ENCODE results near the gene ZSCAN5B. TPM values are rescaled to one million over a fixed set of nuclear protein-coding genes. Genes with fewer than 3 reads are reported as not detected.

Gene ZSCAN5B
- total and polyA plus RNA-seq, 7 experiments from 2014 or later = not detected

DNA sequence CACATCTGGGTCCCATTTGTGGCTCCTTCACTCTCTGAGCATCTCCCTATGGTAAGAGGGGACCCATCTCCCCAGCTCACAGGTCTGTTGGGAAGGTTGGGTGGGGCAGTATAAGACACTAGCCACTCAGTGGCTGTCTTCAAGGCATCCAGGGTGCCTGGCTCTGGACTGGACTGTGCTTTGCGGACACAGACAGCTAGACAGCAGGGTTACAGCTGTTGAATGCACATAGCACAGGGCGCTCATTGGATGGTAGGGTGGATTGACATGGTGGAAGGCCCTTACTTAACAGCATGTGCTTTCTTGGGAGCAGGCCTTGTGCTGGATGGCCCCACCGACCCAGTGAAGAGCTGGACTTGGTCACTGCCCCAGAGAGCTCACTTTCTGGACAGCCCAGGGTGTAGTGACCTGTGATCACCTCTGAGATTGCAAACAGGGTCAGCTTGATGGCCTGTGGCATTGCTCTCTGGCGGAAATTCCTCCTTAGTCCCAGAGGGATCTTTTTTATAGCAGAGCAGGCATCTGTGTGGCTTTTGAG lies 54.6 kb downstream of the ZSCAN5B start:
- no peaks in the 10 kb centered on the region for H3K9me3 Mint-ChIP-seq

DNA sequence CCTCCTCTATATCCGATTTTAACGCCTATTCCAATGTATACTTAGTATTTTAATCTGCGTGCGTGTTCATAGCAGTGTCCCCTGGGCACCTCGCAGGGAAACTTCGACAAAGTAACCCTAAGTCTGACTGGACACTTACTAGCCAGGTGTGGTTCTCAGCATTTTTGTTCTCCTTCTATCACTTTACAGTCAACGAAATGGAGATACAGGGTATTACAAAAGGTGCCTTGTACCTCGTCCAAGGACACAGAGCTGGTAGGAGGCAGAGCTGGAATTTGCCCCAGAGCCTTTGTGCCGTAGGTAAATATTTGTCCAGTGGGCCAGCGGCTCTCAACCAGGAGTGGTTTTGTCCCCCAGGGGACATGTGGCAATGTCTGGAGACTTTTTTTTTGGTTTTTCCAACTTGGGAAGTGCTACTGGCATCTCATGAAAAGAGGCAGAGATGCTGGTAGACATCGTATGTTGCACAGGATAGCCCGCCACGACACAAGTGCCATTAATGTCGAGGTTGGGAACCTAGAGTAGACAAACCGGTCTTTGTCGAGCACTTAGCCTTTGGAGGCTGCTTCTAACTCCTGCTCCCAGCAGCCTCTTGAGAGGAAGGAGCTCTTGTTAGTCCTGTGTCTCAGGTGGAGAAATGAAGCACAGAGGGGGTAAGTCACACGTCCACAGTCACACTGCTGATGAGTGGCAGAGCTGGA lies 55.3 kb downstream of the ZSCAN5B start:
- POLR2A ChIA-PET = interaction anchor here (0.7 to 4.0 kb wide), 3 partner anchors 20 to 23 kb away, joined by 3 to 40 read pairs (median 3); partner anchors contain the start of gene ZNF787
- Mint-ChIP-seq H3K27me3 (peaks cover 0 to 4% (median 0%) of the 10 kb centered on the region in 5 donors), H3K4me3 (peak overlapping the region; percentile 86 to 97 (median 89)), H3K4me1 (peaks cover 27 to 49% (median 43%) of the 10 kb centered on the region in 7 donors), H3K36me3 (peaks cover 0 to 3% (median 0%) of the 10 kb centered on the region in 5 donors), H3K9me3 (no peaks in the 10 kb centered on the region), H3K27ac (peak overlapping the region; percentile 62 to 95 (median 91))
- H3K36me3 ChIP-seq (ENCODE audit: control insufficient read depth in 2 of 3, insufficient read depth in 3 of 3, low read length in 3 of 3) = peaks cover 0 to 8% (median 0%) of the 10 kb centered on the region in 3 experiments
- peaks cover 4 to 22% of the 10 kb centered on the region in 2 donors for H3K4me1 ChIP-seq (ENCODE audit: control insufficient read depth in 2 of 2, insufficient read depth in 2 of 2, low read length in 2 of 2)
- intact Hi-C loops (cut with micrococcal nuclease) = loop anchor here in 1 of 2 donors (5.0 to 10.0 kb wide), 2 partner anchors 35 to 887 kb away; partner anchors contain the start of gene PPP6R1
- H3K27me3 ChIP-seq (ENCODE audit: control insufficient read depth in 2 of 2, insufficient read depth in 2 of 2, low read length in 2 of 2) = no peaks in the 10 kb centered on the region
- peak overlapping the region; percentile 85 for H3K27ac ChIP-seq (ENCODE audit: low read depth, low read length)
- H3K9me3 ChIP-seq (ENCODE audit: control insufficient read depth in 2 of 3, low read length in 3 of 3) = no peaks in the 10 kb centered on the region
- no peak for DNase-seq
- no peak for ATAC-seq
- CTCF ChIA-PET = interaction anchor here (0.6 kb wide), 1 partner anchor 35 kb away, joined by 3 read pairs; no protein-coding TSS in a partner anchor
- H3K4me3 ChIP-seq (ENCODE audit: low read length) = peak overlapping the region; percentile 60

More for the DNA sequence above, 54.6 kb downstream of the ZSCAN5B start:
- intact Hi-C loops (cut with micrococcal nuclease) = loop anchor here in 1 of 2 donors (5.0 to 10.0 kb wide), 2 partner anchors 36 to 888 kb away; partner anchors contain the start of gene PPP6R1
- Mint-ChIP-seq H3K4me3 (peak overlapping the region in 8 of 10 donors; percentile 27 to 97 (median 69)), H3K36me3 (peaks cover 0 to 4% (median under 1%) of the 10 kb centered on the region in 5 donors), H3K27me3 (peaks cover 0 to 4% (median 0%) of the 10 kb centered on the region in 5 donors), H3K4me1 (peaks cover 27 to 49% (median 43%) of the 10 kb centered on the region in 7 donors), H3K27ac (peak overlapping the region in 6 of 9 donors; percentile 31 to 86 (median 68))
- DNase-seq (no peak), ATAC-seq (no peak)
- no peak overlapping the region for H3K4me3 ChIP-seq (ENCODE audit: low read length)
- no peak overlapping the region for H3K27ac ChIP-seq (ENCODE audit: low read depth, low read length)
- ChIA-PET CTCF (no interaction called here), POLR2A (interaction anchor here (1.1 to 4.0 kb wide), 2 partner anchors 21 to 24 kb away, joined by 3 to 40 read pairs; partner anchors contain the start of gene ZNF787)
- H3K27me3 ChIP-seq (ENCODE audit: control insufficient read depth in 2 of 2, insufficient read depth in 2 of 2, low read length in 2 of 2) = no peaks in the 10 kb centered on the region
- peaks cover 4 to 22% of the 10 kb centered on the region in 2 donors for H3K4me1 ChIP-seq (ENCODE audit: control insufficient read depth in 2 of 2, insufficient read depth in 2 of 2, low read length in 2 of 2)
- H3K36me3 ChIP-seq (ENCODE audit: control insufficient read depth in 2 of 3, insufficient read depth in 3 of 3, low read length in 3 of 3) = peaks cover 0 to 15% (median 0%) of the 10 kb centered on the region in 3 experiments
- H3K9me3 ChIP-seq (ENCODE audit: control insufficient read depth in 2 of 3, low read length in 3 of 3) = no peaks in the 10 kb centered on the region

DNA sequence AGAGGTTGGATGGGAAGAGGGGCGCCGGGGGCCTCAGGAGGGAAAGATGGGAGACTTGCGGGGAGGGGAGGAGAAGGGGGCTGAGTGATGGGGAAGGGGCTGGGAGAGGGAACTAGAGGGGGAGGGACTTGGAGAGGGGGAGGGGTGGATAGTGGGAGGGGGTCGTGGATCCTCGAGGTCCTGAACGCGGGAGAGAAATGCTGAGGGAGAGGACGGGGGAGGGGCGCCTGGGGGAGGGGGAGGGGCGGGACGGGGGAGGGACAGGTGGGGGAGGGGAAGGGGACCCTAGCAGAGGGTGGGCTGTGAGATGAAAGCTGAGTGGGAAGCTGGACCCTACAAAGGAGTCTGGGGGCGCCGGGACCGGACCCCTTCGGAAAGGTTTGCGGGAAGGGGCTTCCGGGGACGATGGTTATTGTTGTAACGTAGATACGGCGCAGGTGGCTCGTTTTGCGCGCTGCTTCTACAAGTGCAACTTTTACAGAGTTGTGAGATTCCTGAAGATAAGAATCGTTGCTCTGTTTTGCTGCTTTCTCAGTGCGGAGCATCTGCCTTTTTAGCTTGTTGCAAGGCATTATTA lies 56.1 kb downstream of the ZSCAN5B start:
- Histone ChIP-seq H3K4me1 (ENCODE audit: control insufficient read depth in 2 of 2, insufficient read depth in 2 of 2, low read length in 2 of 2) (peaks cover 4 to 22% of the 10 kb centered on the region in 2 donors), H3K36me3 (ENCODE audit: control insufficient read depth in 2 of 3, insufficient read depth in 3 of 3, low read length in 3 of 3) (peaks cover 0 to 4% (median 0%) of the 10 kb centered on the region in 3 experiments), H3K9me3 (ENCODE audit: control insufficient read depth in 2 of 3, low read length in 3 of 3) (no peaks in the 10 kb centered on the region), H3K27me3 (ENCODE audit: control insufficient read depth in 2 of 2, insufficient read depth in 2 of 2, low read length in 2 of 2) (no peaks in the 10 kb centered on the region), H3K27ac (ENCODE audit: low read depth, low read length) (peak overlapping the region; percentile 85), H3K4me3 (ENCODE audit: low read length) (peak overlapping the region; percentile 60)
- peaks cover 27 to 49% (median 43%) of the 10 kb centered on the region in 7 donors for H3K4me1 Mint-ChIP-seq
- H3K27ac Mint-ChIP-seq = peak overlapping the region; percentile 84 to 98 (median 91)
- ATAC-seq = no peak
- ChIA-PET CTCF (interaction anchor here (0.6 to 1.2 kb wide), 2 partner anchors 20 to 35 kb away, joined by 3 read pairs; no protein-coding TSS in a partner anchor), POLR2A (interaction anchor here (0.5 to 4.0 kb wide), 5 partner anchors 13 to 175 kb away, joined by 3 to 40 read pairs (median 4); partner anchors contain the start of gene ZNF787)
- intact Hi-C loops (cut with micrococcal nuclease) = loop anchor here (1.0 to 10.0 kb wide), 16 partner anchors 20 to 1679 kb away; partner anchors contain the start of genes FIZ1 (in 2 of the 2), PPP6R1 (in 2 of the 2), EPN1 (in 1 of the 2) and LENG9 (in 1 of the 2)
- peaks cover 0 to 3% (median 0%) of the 10 kb centered on the region in 5 donors for H3K36me3 Mint-ChIP-seq
- H3K4me3 Mint-ChIP-seq = peak overlapping the region; percentile 88 to 97 (median 92)
- H3K9me3 Mint-ChIP-seq = no peaks in the 10 kb centered on the region
- DNase-seq = peak; percentile 29 to 72 (median 54)
- peaks cover 0 to 4% (median 0%) of the 10 kb centered on the region in 5 donors for H3K27me3 Mint-ChIP-seq

DNA sequence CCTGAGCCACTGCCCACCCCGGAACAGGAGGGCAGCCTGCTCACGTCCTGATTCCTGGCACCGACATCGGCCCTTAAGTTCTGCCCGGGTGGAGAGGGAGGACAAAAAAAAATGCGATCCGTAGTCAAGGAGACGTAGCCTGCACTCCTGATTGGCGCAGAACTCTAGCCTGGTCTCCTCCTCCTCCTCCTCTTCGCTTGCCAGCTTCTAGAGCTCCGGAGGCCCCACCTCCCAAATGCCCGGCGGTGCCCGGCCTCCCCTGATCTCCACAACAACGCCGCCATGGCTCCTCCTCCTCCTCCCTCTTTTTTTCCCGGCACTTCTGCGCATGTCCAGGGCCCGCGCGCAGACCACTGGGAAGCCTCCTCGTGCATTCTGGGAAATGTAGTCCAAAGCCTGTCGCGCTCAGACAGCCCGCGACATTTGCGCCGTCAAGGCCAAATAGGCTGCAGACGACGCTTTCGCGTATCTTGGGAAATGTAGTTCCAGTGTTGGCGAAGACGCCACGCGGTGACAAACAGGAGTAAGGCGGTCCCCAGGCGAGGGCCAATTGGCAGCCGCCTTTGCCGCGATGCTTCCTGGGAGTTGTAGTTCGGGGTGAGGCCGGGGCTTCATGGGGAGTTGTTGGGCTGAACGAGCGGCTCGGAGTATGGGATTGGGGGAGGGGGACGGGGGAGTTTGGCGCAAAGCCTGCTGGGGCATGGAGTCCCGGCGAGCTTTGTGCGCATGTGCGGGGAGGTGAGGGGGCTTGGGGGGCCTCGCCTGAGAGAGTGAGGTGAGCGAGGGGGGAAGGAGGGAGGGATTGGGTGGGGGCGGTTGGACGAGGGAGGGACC lies 56.8 kb downstream of the ZSCAN5B start, which contains the start of gene ZNF444:
Gene ZNF444, plus strand, starts transcription at position 705 of the 834 bp plus-strand sequence. CDS start 5,625 bp downstream, outside the sequence.
- Mint-ChIP-seq H3K27ac (peak within 1 kb of the TSS; percentile 84 to 98 (median 91)), H3K36me3 (peaks cover 0 to 3% (median 0%) of the 10 kb centered on the region in 5 donors), H3K4me1 (peaks cover 27 to 49% (median 43%) of the 10 kb centered on the region in 7 donors), H3K27me3 (peaks cover 0 to 4% (median 0%) of the 10 kb centered on the region in 5 donors), H3K9me3 (no peaks in the 10 kb centered on the region), H3K4me3 (peak within 1 kb of the TSS; percentile 88 to 97 (median 92))
- Histone ChIP-seq H3K4me3 (ENCODE audit: low read length) (peak within 1 kb of the TSS; percentile 60), H3K4me1 (ENCODE audit: control insufficient read depth in 2 of 2, insufficient read depth in 2 of 2, low read length in 2 of 2) (peaks cover 4 to 22% of the 10 kb centered on the region in 2 donors), H3K27ac (ENCODE audit: low read depth, low read length) (peak within 1 kb of the TSS; percentile 85), H3K27me3 (ENCODE audit: control insufficient read depth in 2 of 2, insufficient read depth in 2 of 2, low read length in 2 of 2) (no peaks in the 10 kb centered on the region), H3K9me3 (ENCODE audit: control insufficient read depth in 2 of 3, low read length in 3 of 3) (no peaks in the 10 kb centered on the region), H3K36me3 (ENCODE audit: control insufficient read depth in 2 of 3, insufficient read depth in 3 of 3, low read length in 3 of 3) (no peaks in the 10 kb centered on the region)
- peak; percentile 93 to 100 (median 100) for DNase-seq
- peak; percentile 91 for ATAC-seq
- POLR2A ChIA-PET = interaction anchor here (0.5 to 4.0 kb wide), 5 partner anchors 12 to 175 kb away, joined by 3 to 40 read pairs (median 4); partner anchors contain the start of gene ZNF787
- intact Hi-C loops (cut with micrococcal nuclease) = loop anchor here (1.0 to 10.0 kb wide), 18 partner anchors 19 to 1981 kb away; partner anchors contain the start of genes FIZ1 (in 2 of the 2), PPP6R1 (in 2 of the 2), ZNF582 (in 2 of the 2) and ZNF787 (in 2 of the 2)
- CTCF ChIA-PET = interaction anchor here (0.6 to 1.2 kb wide), 2 partner anchors 19 to 75 kb away, joined by 3 to 4 read pairs; no protein-coding TSS in a partner anchor

DNA sequence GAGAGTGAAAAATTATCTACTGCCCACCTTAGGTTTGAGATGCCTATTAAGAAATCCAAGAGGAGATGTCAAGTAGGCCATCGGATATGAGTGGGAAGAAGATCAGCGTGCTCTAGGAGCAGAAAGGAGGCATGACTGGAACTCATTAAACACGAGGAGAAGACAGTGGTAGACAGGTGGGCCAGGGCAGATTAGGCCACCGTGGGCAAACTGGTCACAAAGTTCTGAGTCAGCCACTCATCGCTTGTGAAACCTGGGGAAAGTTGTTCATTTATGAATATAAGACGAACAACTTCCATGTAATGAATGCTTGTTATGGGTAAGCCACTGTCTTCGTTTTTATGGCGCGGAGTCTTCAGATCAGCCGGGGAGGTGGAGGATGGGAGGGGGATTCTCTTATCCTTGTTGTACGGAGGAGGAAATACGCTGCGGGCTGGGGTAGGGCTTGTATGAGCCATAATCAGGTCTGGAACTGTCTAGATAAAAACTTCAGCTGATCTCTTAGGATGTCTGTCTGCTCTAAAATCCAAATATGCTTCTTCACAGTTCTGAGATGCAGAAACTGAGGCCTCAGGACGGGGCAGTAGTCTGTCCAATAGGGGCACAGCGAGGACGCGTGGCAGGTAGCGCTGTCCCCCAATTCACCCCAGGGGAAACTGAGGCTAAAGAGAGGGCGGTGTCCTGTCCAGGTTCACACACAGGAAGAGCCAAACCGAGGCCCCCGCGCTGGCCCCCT lies 57.6 kb downstream of the ZSCAN5B start:
- ATAC-seq = no peak

More for the DNA sequence above, 57.6 kb downstream of the ZSCAN5B start:
- intact Hi-C loops (cut with micrococcal nuclease) = loop anchor here (1.0 to 10.0 kb wide), 15 partner anchors 19 to 1981 kb away; partner anchors contain the start of genes PPP6R1 (in 2 of the 2), ZNF582 (in 2 of the 2), LENG1 (in 1 of the 2) and LENG9 (in 1 of the 2)
- no peaks in the 10 kb centered on the region for H3K27me3 ChIP-seq (ENCODE audit: control insufficient read depth in 2 of 2, insufficient read depth in 2 of 2, low read length in 2 of 2)
- Mint-ChIP-seq H3K4me3 (peak overlapping the region; percentile 88 to 97 (median 92)), H3K27ac (peak overlapping the region; percentile 84 to 98 (median 91)), H3K4me1 (peaks cover 27 to 49% (median 43%) of the 10 kb centered on the region in 7 donors), H3K27me3 (peaks cover 0 to 4% (median 0%) of the 10 kb centered on the region in 5 donors), H3K9me3 (no peaks in the 10 kb centered on the region), H3K36me3 (peaks cover 0 to 3% (median 0%) of the 10 kb centered on the region in 5 donors)
- peak overlapping the region; percentile 85 for H3K27ac ChIP-seq (ENCODE audit: low read depth, low read length)
- H3K4me3 ChIP-seq (ENCODE audit: low read length) = peak overlapping the region; percentile 59
- CTCF ChIA-PET = no interaction called here
- peak in 3 of 9 donors; percentile 13 to 34 (median 17) for DNase-seq
- H3K9me3 ChIP-seq (ENCODE audit: control insufficient read depth in 2 of 3, low read length in 3 of 3) = no peaks in the 10 kb centered on the region
- H3K4me1 ChIP-seq (ENCODE audit: control insufficient read depth in 2 of 2, insufficient read depth in 2 of 2, low read length in 2 of 2) = peaks cover 4 to 22% of the 10 kb centered on the region in 2 donors
- no peaks in the 10 kb centered on the region for H3K36me3 ChIP-seq (ENCODE audit: control insufficient read depth in 2 of 3, insufficient read depth in 3 of 3, low read length in 3 of 3)
- POLR2A ChIA-PET = interaction anchor here (1.0 to 4.0 kb wide), 3 partner anchors 11 to 18 kb away, joined by 4 to 40 read pairs (median 8); partner anchors contain the start of gene ZNF787

All from naive thymus-derived CD4-positive, alpha-beta T cell (primary cell).